Measurements from ENCODE around the gene LTBP2.

GRCh38 chr14:74575936-74576335 is 36.1 kb downstream of the LTBP2 start:
- TF ChIP-seq POLR2A (IDR thresholded peaks at IDR 0.05; ENCODE audit: low read length): no peak
- no peak for TF ChIP-seq GATA1 (IDR thresholded peaks at IDR 0.05; ENCODE audit: low read depth, low read length)
